ENCODE results near the gene PRSS57. TPM values are rescaled to one million over a fixed set of nuclear protein-coding genes. Genes with fewer than 3 reads are reported as not detected.

Gene PRSS57
- total RNA-seq, 2 donors from 2014 or later: not detected

DNA sequence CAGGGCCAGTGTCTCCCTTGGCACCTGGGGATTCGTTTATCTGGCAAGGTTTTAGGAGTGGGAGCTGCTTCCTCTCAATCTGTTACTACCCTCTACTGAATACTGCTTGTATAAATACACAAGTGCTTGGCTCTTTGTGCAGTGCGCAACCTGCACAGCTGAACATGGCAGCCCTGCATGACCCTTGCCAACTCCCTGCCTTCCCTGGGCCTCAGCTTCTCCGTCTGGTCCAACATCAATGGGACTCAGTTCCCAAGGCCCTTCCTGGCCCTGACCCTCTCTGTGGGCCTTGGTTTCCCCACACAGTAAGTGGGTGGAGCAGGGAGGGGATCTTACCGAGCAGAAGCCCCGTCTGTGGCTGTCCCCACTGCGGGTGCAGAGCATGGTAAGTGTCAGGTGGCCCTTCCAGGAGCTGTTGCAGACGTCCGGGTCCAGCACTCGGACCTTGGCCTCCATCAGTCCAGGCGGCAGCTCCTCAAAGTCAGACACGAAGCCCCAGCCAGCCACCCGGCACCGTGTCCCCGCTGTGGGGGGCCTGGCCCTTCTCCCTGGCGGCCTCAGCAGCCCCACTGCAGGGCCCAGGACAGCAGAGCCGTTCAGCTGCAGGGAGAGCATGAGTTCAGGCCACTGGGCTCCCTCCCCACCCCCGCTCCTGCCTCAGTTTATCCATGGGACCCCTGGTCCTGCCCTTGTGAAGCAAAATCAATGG lies 8.5 kb downstream of the PRSS57 start:
- ATAC-seq (ENCODE audit: insufficient number of reproducible peaks, low FRiP score, low read depth): no peak
- TF ChIP-seq, protein P1, sequence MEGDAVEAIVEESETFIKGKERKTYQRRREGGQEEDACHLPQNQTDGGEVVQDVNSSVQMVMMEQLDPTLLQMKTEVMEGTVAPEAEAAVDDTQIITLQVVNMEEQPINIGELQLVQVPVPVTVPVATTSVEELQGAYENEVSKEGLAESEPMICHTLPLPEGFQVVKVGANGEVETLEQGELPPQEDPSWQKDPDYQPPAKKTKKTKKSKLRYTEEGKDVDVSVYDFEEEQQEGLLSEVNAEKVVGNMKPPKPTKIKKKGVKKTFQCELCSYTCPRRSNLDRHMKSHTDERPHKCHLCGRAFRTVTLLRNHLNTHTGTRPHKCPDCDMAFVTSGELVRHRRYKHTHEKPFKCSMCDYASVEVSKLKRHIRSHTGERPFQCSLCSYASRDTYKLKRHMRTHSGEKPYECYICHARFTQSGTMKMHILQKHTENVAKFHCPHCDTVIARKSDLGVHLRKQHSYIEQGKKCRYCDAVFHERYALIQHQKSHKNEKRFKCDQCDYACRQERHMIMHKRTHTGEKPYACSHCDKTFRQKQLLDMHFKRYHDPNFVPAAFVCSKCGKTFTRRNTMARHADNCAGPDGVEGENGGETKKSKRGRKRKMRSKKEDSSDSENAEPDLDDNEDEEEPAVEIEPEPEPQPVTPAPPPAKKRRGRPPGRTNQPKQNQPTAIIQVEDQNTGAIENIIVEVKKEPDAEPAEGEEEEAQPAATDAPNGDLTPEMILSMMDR (IDR thresholded peaks at IDR 0.05): no peak
- no peak for DNase-seq (ENCODE audit: low spot score)
- H3K36me3 ChIP-seq: peaks cover under 1% of the 10 kb centered on the region
- no peak overlapping the region for H3K27ac ChIP-seq
- no peak overlapping the region for H3K4me3 ChIP-seq
- H3K4me1 ChIP-seq (ENCODE audit: control insufficient read depth in 1 of 2, low read depth in 2 of 2): no peaks in the 10 kb centered on the region
- H3K9me3 ChIP-seq: no peaks in the 10 kb centered on the region
- no peaks in the 10 kb centered on the region for H3K27me3 ChIP-seq (replicated peaks; ENCODE audit: insufficient read depth)

DNA sequence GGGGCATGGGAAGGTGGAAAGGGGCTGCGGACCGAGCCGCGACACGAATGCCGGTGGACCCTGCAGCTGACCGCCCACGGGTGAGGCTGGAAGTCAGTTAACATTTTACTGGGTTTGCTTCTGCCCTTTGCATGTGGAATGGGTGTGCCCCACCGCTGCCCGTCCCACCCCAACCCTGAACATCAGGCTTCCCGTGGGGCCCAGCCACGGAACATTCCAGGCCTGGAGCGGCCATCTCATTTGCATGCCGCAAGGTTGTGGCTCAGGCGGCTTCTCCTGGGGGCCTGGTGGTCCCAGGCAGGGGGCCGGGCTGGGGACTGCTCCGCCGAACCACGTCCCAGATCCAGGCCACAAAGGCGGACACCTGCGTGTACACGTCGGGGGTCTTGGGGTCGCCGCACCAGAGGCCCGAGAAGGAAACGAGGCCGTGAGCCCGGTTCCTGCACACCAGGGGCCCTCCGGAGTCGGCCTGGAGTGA lies 9.8 kb downstream of the PRSS57 start:
- TF ChIP-seq, protein P1 (IDR thresholded peaks at IDR 0.05): no peak

DNA sequence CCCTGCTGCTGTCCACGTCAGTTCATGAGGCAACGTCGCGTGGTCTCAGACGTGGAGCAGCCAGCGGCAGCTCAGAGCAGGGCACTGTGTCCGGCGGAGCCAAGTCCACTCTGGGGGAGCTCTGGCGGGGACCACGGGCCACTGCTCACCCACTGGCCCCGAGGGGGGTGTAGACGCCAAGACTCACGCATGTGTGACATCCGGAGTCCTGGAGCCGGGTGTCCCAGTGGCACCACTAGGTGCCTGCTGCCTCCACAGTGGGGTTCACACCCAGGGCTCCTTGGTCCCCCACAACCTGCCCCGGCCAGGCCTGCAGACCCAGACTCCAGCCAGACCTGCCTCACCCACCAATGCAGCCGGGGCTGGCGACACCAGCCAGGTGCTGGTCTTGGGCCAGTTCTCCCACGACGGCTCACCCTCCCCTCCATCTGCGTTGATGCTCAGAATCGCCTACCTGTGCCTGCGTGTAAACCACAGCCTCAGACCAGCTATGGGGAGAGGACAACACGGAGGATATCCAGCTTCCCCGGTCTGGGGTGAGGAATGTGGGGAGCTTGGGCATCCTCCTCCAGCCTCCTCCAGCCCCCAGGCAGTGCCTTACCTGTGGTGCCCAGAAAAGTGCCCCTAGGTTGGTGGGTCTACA lies 12.5 kb downstream of the PRSS57 start:
- no peak for ATAC-seq (ENCODE audit: insufficient number of reproducible peaks, low FRiP score, low read depth)

More for the DNA sequence above, 9.8 kb downstream of the PRSS57 start:
- DNase-seq (ENCODE audit: low spot score): no peak
- Histone ChIP-seq H3K27ac (no peak overlapping the region), H3K4me1 (ENCODE audit: control insufficient read depth in 1 of 2, low read depth in 2 of 2) (no peaks in the 10 kb centered on the region), H3K4me3 (no peak overlapping the region), H3K27me3 (replicated peaks; ENCODE audit: insufficient read depth) (no peaks in the 10 kb centered on the region), H3K9me3 (no peaks in the 10 kb centered on the region), H3K36me3 (peaks cover 6% of the 10 kb centered on the region)
- ATAC-seq (ENCODE audit: insufficient number of reproducible peaks, low FRiP score, low read depth): no peak

DNA sequence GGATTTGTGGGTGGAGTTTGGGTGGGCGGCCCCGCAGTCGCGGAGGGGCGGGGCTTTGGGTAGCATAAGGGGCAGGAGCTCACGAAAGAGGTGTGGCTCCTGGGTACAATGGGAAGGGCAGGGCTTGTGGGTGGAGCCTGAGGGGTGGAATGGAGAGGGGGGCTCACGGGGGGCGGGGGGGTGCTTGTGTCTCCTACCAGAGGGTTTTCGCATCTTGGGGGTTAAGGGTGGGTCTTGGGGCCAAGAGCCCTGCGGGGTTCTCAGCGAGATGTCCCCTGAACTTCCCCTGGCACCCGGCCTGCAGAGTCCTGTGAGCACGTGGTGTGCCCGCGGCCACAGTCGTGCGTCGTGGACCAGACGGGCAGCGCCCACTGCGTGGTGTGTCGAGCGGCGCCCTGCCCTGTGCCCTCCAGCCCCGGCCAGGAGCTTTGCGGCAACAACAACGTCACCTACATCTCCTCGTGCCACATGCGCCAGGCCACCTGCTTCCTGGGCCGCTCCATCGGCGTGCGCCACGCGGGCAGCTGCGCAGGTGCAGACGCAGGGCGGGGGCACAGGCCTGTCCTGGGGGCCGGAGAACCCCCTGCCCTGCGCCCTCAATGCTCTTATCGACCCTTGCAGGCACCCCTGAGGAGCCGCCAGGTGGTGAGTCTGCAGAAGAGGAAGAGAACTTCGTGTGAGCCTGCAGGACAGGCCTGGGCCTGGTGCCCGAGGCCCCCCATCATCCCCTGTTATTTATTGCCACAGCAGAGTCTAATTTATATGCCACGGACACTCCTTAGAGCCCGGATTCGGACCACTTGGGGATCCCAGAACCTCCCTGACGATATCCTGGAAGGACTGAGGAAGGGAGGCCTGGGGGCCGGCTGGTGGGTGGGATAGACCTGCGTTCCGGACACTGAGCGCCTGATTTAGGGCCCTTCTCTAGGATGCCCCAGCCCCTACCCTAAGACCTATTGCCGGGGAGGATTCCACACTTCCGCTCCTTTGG lies 13.9 kb downstream of the PRSS57 start:
- Histone ChIP-seq H3K9me3 (no peaks in the 10 kb centered on the region), H3K36me3 (peaks cover 6% of the 10 kb centered on the region), H3K4me3 (peak overlapping the region; percentile 76), H3K4me1 (ENCODE audit: control insufficient read depth in 1 of 2, low read depth in 2 of 2) (peaks cover 14 to 23% of the 10 kb centered on the region in 2 donors), H3K27ac (peak overlapping the region; percentile 48 to 76), H3K27me3 (replicated peaks; ENCODE audit: insufficient read depth) (no peaks in the 10 kb centered on the region)
- no peak for DNase-seq (ENCODE audit: low spot score)
- TF ChIP-seq, protein P1 (IDR thresholded peaks at IDR 0.05): no peak
- ATAC-seq (ENCODE audit: insufficient number of reproducible peaks, low FRiP score, low read depth): no peak

More for the DNA sequence above, 12.5 kb downstream of the PRSS57 start:
- peaks cover 14 to 19% of the 10 kb centered on the region in 2 donors for H3K4me1 ChIP-seq (ENCODE audit: control insufficient read depth in 1 of 2, low read depth in 2 of 2)
- no peaks in the 10 kb centered on the region for H3K9me3 ChIP-seq
- no peak overlapping the region for H3K27ac ChIP-seq
- TF ChIP-seq, protein P1 (IDR thresholded peaks at IDR 0.05): no peak
- no peaks in the 10 kb centered on the region for H3K27me3 ChIP-seq (replicated peaks; ENCODE audit: insufficient read depth)
- H3K36me3 ChIP-seq: peaks cover 6% of the 10 kb centered on the region
- no peak for DNase-seq (ENCODE audit: low spot score)
- H3K4me3 ChIP-seq: no peak overlapping the region

All from thoracic aorta (tissue), 2 donors.